Measurements from ENCODE around the gene GOLGA3.
"Not testable (repeated sequence)": the region's sequence is repeated elsewhere in the genome, so short reads cannot be mapped to it uniquely, and the experiment has no call there.

GOLGA3 gene

DNA sequence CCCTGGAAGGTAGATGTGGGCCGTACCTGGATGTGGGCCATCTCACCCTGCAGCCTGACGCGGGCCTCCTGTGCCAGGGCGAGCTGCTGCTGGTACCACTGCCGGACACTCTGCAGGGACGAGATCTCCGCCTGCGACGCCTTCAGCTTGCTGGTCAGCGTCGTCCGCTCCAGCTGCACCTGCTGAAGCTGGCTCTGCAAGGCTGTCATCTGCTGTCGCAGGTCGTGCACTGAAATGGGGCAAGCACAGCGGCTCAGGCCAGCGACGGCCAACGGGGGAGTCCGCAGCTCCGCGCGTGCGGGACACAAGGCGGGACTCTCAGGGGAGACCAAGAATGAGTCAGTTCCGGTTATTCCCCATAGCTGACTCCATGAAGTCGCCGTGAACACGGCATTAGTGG is 26.9 kb downstream of the GOLGA3 start:
- peaks cover 62% of the 10 kb centered on the region for H3K36me3 Mint-ChIP-seq (ENCODE audit: low read depth)
- no peak overlapping the region for H3K4me3 Mint-ChIP-seq
- H3K4me1 Mint-ChIP-seq: no peaks in the 10 kb centered on the region
- no peak overlapping the region for H3K27ac Mint-ChIP-seq
- TF ChIP-seq, protein P1, sequence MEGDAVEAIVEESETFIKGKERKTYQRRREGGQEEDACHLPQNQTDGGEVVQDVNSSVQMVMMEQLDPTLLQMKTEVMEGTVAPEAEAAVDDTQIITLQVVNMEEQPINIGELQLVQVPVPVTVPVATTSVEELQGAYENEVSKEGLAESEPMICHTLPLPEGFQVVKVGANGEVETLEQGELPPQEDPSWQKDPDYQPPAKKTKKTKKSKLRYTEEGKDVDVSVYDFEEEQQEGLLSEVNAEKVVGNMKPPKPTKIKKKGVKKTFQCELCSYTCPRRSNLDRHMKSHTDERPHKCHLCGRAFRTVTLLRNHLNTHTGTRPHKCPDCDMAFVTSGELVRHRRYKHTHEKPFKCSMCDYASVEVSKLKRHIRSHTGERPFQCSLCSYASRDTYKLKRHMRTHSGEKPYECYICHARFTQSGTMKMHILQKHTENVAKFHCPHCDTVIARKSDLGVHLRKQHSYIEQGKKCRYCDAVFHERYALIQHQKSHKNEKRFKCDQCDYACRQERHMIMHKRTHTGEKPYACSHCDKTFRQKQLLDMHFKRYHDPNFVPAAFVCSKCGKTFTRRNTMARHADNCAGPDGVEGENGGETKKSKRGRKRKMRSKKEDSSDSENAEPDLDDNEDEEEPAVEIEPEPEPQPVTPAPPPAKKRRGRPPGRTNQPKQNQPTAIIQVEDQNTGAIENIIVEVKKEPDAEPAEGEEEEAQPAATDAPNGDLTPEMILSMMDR (IDR thresholded peaks at IDR 0.05; ENCODE audit: unreplicated experiment in 3 of 3): no peak
- H3K9me3 Mint-ChIP-seq: no peaks in the 10 kb centered on the region
- no peaks in the 10 kb centered on the region for H3K27me3 Mint-ChIP-seq (ENCODE audit: low read depth)

DNA sequence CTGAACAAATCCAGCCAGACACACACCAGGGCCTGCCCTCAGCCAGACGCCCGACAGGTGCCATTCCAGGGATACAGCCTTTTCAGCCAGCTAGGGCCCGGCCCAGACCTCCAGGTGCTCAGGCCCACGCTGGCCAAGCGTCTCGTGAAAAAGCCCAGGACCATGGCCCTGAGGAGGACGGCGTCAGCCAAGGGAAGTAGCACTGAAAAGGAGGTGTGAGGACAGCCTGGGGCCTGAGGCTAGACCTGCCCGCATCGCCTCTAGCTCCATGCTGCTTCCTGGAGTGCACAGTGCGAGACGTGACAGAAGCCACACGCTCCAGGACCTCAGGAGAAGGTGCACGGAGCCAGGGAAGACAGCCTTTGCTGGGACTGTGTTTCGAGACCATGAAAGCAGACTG is 29.8 kb downstream of the GOLGA3 start:
- TF ChIP-seq, protein P1 (IDR thresholded peaks at IDR 0.05; ENCODE audit: unreplicated experiment in 3 of 3): no peak
- Mint-ChIP-seq H3K9me3 (peaks cover 2% of the 10 kb centered on the region), H3K36me3 (ENCODE audit: low read depth) (peaks cover 75% of the 10 kb centered on the region), H3K4me1 (no peaks in the 10 kb centered on the region), H3K27ac (no peak overlapping the region), H3K4me3 (no peak overlapping the region), H3K27me3 (ENCODE audit: low read depth) (no peaks in the 10 kb centered on the region)

DNA sequence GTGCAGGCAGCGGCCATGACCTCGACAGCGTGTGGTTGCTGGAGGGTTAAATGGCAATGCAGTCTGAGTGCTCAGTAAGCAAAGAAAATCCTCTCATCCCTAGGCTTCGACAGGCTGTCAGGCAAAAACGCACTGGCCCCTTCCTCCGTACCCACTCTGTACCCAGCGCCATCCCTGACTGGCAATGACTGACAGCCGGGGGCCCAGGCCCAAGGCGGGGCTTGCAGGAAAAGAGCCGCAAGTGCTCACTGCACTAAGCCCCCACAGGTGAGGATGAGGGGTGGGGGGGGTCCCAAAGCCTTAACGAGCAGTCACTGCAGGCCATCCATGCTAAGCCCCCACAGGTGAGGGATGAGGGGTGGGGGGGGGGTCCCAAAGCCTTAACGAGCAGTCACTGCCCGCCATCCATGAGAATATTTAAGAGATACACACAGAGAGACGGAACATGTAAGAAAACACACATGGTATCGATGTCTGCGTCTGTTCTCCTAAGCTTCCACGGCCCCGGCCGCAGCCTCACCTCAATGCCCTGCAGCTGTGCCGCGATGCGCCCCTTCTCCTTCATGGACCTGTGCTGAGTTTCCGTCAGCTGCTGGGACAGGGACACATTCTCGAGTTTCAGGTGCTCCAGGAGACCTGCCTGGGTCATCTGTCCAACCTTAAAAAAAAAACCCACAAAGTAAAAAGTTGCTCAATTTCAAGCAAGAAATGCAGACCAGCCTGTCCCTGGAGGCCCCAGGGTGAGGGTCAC is 30.7 kb downstream of the GOLGA3 start:
- no peaks in the 10 kb centered on the region for H3K27me3 Mint-ChIP-seq (ENCODE audit: low read depth)
- no peak overlapping the region for H3K4me3 Mint-ChIP-seq
- H3K27ac Mint-ChIP-seq: no peak overlapping the region
- H3K36me3 Mint-ChIP-seq (ENCODE audit: low read depth): peaks cover 70% of the 10 kb centered on the region
- H3K4me1 Mint-ChIP-seq: no peaks in the 10 kb centered on the region
- TF ChIP-seq, protein P1 (IDR thresholded peaks at IDR 0.05; ENCODE audit: unreplicated experiment in 3 of 3): no peak
- H3K9me3 Mint-ChIP-seq: peaks cover 2% of the 10 kb centered on the region

DNA sequence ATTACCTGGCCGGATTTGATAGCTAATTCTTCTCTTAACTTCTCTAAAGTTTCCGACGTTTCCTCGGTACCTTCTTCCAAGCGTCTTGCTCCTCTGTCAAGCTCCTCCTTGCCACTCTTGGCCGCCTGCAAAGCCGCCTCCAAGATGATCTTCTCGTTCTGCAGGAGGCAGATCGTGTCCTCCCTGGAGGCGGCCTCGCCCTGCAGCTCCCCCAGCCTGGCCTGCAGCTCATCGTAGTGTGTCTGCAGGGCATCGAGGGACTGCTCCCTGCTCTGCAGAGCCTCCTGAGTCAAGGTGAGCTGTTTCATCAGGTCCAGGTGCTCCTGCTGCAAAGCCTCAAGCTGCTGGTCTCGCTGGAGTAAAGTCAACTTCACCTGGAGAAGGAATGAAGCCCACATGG is 32.8 kb downstream of the GOLGA3 start:
- Mint-ChIP-seq H3K9me3 (peaks cover 2% of the 10 kb centered on the region), H3K4me1 (no peaks in the 10 kb centered on the region), H3K27me3 (ENCODE audit: low read depth) (no peaks in the 10 kb centered on the region), H3K4me3 (no peak overlapping the region), H3K36me3 (ENCODE audit: low read depth) (peaks cover 69% of the 10 kb centered on the region), H3K27ac (no peak overlapping the region)
- TF ChIP-seq, protein P1 (IDR thresholded peaks at IDR 0.05; ENCODE audit: unreplicated experiment in 3 of 3): no peak

GRCh38 chr12:132791940-132792339 is 36.7 kb downstream of the GOLGA3 start:
- peaks cover 80% of the 10 kb centered on the region for H3K36me3 Mint-ChIP-seq (ENCODE audit: low read depth)
- not testable (repeated sequence) for H3K27ac Mint-ChIP-seq, H3K4me3 Mint-ChIP-seq

GRCh38 chr12:132789099-132789471 is 39.6 kb downstream of the GOLGA3 start:
- Mint-ChIP-seq H3K27me3 (ENCODE audit: low read depth) (no peaks in the 10 kb centered on the region), H3K4me3 (no peak overlapping the region), H3K36me3 (ENCODE audit: low read depth) (peaks cover 80% of the 10 kb centered on the region), H3K4me1 (no peaks in the 10 kb centered on the region), H3K9me3 (no peaks in the 10 kb centered on the region), H3K27ac (no peak overlapping the region)
- TF ChIP-seq, protein P1 (IDR thresholded peaks at IDR 0.05; ENCODE audit: unreplicated experiment in 3 of 3): no peak

More at GRCh38 chr12:132791940-132792339, 36.7 kb downstream of the GOLGA3 start:
- H3K9me3 Mint-ChIP-seq; H3K4me1 Mint-ChIP-seq; H3K27me3 Mint-ChIP-seq (ENCODE audit: low read depth): not testable (repeated sequence)
